HL-60 (cell line): ENCODE results near the gene RPL19.
"Not testable (repeated sequence)": the region's sequence is repeated elsewhere in the genome, so short reads cannot be mapped to it uniquely, and the experiment has no call there.

Source experiments
- DNase-seq, 2 experiments: peaks; one replicate each; pipeline ENCODE4 v3.0.0-alpha.2; 2010 to 2020; ENCODE audit warnings: low read depth in 1 of 2, low spot score in 1 of 2
- H3K27ac ChIP-seq: fragments of 250-450 bp; sonication (Bioruptor Pico); replicated peaks from 2 replicates; pipeline ENCODE4 v1.5.1; 2020; ENCODE audit warnings: mild to moderate bottlenecking, moderate library complexity
- H3K27me3 ChIP-seq: fragments of 250-450 bp; sonication (Bioruptor Pico); 2 replicates; pipeline ENCODE4 v1.5.1; 2021; ENCODE audit warnings: mild to moderate bottlenecking, moderate library complexity; ENCODE audit not compliant: insufficient read depth, poor library complexity, severe bottlenecking
- H3K4me3 ChIP-seq: replicated peaks from 2 replicates; pipeline ENCODE4 v1.5.1; 2011; ENCODE audit warnings: mild to moderate bottlenecking, control low read depth, low read length; ENCODE audit not compliant: insufficient read depth
- GABPA ChIP-seq: IDR thresholded peaks from 2 replicates; pipeline ENCODE4 v1.6.1; 2012; ENCODE audit warnings: low read depth
- POLR2AphosphoS5 ChIP-seq: IDR thresholded peaks from 2 replicates; pipeline ENCODE4 v1.6.1; 2012; ENCODE audit warnings: low read depth
- REST ChIP-seq: IDR thresholded peaks from 2 replicates; pipeline ENCODE4 v1.6.1; 2012; ENCODE audit warnings: low read depth; ENCODE audit not compliant: insufficient replicate concordance
- SPI1 ChIP-seq: IDR thresholded peaks from 2 replicates; pipeline ENCODE4 v1.6.1; 2012; ENCODE audit warnings: low read depth, mild to moderate bottlenecking, borderline replicate concordance
- TF ChIP-seq, protein P1 (sequence below): IDR thresholded peaks from one replicate; pipeline ENCODE4 v1.5.1; 2011; ENCODE audit warnings: low read length, control low read depth, inconsistent platforms; ENCODE audit not compliant: insufficient read depth

Gene RPL19

GRCh38 chr17:39246274-39246673 is 46.2 kb downstream of the RPL19 start:
- no peak for TF ChIP-seq REST
- TF ChIP-seq GABPA: no peak
- TF ChIP-seq, protein P1, sequence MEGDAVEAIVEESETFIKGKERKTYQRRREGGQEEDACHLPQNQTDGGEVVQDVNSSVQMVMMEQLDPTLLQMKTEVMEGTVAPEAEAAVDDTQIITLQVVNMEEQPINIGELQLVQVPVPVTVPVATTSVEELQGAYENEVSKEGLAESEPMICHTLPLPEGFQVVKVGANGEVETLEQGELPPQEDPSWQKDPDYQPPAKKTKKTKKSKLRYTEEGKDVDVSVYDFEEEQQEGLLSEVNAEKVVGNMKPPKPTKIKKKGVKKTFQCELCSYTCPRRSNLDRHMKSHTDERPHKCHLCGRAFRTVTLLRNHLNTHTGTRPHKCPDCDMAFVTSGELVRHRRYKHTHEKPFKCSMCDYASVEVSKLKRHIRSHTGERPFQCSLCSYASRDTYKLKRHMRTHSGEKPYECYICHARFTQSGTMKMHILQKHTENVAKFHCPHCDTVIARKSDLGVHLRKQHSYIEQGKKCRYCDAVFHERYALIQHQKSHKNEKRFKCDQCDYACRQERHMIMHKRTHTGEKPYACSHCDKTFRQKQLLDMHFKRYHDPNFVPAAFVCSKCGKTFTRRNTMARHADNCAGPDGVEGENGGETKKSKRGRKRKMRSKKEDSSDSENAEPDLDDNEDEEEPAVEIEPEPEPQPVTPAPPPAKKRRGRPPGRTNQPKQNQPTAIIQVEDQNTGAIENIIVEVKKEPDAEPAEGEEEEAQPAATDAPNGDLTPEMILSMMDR: no peak
- no peak for TF ChIP-seq SPI1
- TF ChIP-seq POLR2AphosphoS5: no peak
- no peak overlapping the region for H3K4me3 ChIP-seq
- DNase-seq: no peak
- no peak overlapping the region for H3K27ac ChIP-seq
- no peaks in the 10 kb centered on the region for H3K27me3 ChIP-seq

DNA sequence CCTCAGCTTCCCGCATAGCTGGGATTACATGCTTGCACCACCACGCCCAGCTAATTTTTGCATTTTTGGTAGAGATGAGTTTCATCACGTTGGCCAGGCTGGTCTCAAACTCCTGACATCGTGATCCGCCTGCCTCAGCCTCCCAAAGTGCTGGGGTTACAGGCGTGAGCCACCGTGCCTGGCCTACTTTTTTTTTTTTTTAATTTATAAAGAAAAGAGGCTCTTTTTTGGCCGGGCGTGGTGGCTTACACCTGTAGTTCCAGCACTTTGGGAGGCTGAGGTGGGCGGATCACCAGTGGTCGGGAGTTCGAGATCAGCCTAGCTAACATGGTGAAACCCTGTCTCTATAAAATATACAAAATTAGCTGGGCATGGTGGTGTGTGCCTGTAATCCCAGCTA is 50.0 kb downstream of the RPL19 start:
- not testable (repeated sequence) for H3K4me3 ChIP-seq, DNase-seq, H3K27me3 ChIP-seq, H3K27ac ChIP-seq

GRCh38 chr17:39251997-39252396 is 51.9 kb downstream of the RPL19 start:
- Histone ChIP-seq H3K27ac (no peak overlapping the region), H3K27me3 (no peaks in the 10 kb centered on the region), H3K4me3 (no peak overlapping the region)
- TF ChIP-seq GABPA: no peak
- TF ChIP-seq POLR2AphosphoS5: no peak
- TF ChIP-seq REST: no peak
- no peak for TF ChIP-seq SPI1
- TF ChIP-seq, protein P1: no peak
- no peak for DNase-seq

- Histone ChIP-seq H3K4me3 (no peak overlapping the region), H3K27ac (no peak overlapping the region), H3K27me3 (no peaks in the 10 kb centered on the region)
- DNase-seq: no peak
- TF ChIP-seq SPI1 (no peak), REST (no peak), POLR2AphosphoS5 (no peak), GABPA (no peak)
- TF ChIP-seq, protein P1: no peak
Measured at GRCh38 chr17:39252788-39253460, 52.8 kb downstream of the RPL19 start.
